Skeletal muscle satellite cell (primary cell): Measurements from ENCODE around the gene TMEM254.
"Not testable (repeated sequence)": the region's sequence is repeated elsewhere in the genome, so short reads cannot be mapped to it uniquely, and the experiment has no call there.

ENCODE experiments used
- H3K27me3 ChIP-seq: 2 replicates; pipeline ENCODE4 v1.7.0; 2013; ENCODE audit warnings: low read length; ENCODE audit not compliant: control insufficient read depth, insufficient read depth
- H3K36me3 ChIP-seq: 2 replicates; pipeline ENCODE4 v1.7.0; 2013; ENCODE audit warnings: mild to moderate bottlenecking, control low read depth, low read length; ENCODE audit not compliant: insufficient read depth
- H3K4me1 ChIP-seq: 2 replicates; pipeline ENCODE4 v1.7.0; 2013; ENCODE audit warnings: low read length; ENCODE audit not compliant: control insufficient read depth, insufficient read depth
- H3K4me2 ChIP-seq: 2 replicates; pipeline ENCODE4 v1.7.0; 2013; ENCODE audit warnings: mild to moderate bottlenecking, low read length
- H3K4me3 ChIP-seq: 2 replicates; pipeline ENCODE4 v1.7.0; 2013; ENCODE audit warnings: low read length
- H3K9ac ChIP-seq: 2 replicates; pipeline ENCODE4 v1.7.0; 2013; ENCODE audit warnings: mild to moderate bottlenecking, low read depth, low read length, moderate library complexity
- H3K9me3 ChIP-seq: replicated peaks from 2 replicates; pipeline ENCODE4 v1.7.0; 2013; ENCODE audit warnings: mild to moderate bottlenecking, control low read depth, low read length

The TMEM254 gene

DNA sequence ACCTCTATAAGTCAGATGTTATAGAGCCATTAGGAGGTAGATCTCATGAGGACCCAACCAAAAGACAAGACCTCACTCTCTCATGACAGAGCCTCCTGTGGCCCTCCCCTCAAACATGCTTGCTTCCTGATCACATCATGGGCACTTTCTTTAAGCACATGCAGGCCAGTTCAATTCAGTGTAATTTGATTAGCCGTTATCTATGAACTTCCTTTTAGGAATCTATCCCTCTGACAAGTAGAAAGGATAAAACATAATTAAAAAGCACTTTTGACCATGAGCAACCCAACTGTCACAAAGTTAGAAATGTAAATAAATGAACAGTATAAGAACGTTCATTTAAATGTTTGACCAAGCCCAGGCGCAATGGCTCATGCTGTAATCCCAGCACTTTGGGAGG lies 27.7 kb upstream of the TMEM254 start:
- Histone ChIP-seq H3K4me1 (no peaks in the 10 kb centered on the region), H3K36me3 (no peaks in the 10 kb centered on the region), H3K4me3 (no peak overlapping the region), H3K9me3 (no peaks in the 10 kb centered on the region), H3K27me3 (peaks cover 13% of the 10 kb centered on the region), H3K9ac (no peak overlapping the region), H3K4me2 (no peak overlapping the region)

DNA sequence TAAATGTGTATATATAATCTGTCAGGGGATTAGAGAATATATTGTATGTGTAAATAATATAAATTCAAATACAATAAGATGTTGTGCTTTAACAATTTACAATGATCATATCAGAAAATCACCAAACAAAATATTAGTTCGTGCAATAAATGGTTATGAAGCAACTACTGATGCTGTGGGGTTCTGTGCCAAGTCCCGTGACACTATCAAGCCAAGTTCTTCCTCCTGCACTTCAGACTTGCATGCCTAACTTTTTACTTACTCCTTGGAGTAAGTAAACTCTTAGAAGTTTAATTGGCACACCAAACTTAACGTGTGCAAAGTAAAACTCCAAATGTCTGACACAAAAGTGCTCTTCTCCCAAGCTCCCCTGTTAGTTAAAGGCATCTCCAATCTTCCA lies 26.5 kb upstream of the TMEM254 start:
- no peak overlapping the region for H3K4me3 ChIP-seq
- H3K4me2 ChIP-seq = no peak overlapping the region
- no peaks in the 10 kb centered on the region for H3K4me1 ChIP-seq
- no peak overlapping the region for H3K9ac ChIP-seq
- H3K36me3 ChIP-seq = no peaks in the 10 kb centered on the region
- H3K27me3 ChIP-seq = peaks cover 13% of the 10 kb centered on the region
- H3K9me3 ChIP-seq = no peaks in the 10 kb centered on the region

DNA sequence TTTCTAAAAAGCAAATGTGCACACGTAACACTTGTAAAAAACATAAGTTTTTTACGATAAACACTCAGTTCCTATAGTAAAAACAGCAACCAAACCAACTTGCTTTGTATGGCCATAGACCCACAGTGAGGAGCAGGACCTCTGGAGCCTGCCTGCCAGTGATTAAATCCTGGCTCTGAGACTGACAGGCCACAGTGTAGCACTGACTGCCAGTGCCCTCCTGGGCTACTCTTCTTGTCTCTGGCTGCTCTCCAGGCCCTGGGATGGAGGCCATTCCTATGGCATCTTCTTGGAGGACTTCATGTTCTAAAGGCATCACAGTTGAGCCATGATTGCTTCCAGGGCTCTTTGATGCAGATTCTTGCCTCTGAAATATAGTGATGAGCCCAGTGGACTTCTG lies 22.7 kb upstream of the TMEM254 start:
- Histone ChIP-seq H3K36me3 (no peaks in the 10 kb centered on the region), H3K4me1 (no peaks in the 10 kb centered on the region), H3K4me3 (no peak overlapping the region), H3K27me3 (peaks cover 3% of the 10 kb centered on the region), H3K9me3 (no peaks in the 10 kb centered on the region), H3K9ac (no peak overlapping the region), H3K4me2 (no peak overlapping the region)

DNA sequence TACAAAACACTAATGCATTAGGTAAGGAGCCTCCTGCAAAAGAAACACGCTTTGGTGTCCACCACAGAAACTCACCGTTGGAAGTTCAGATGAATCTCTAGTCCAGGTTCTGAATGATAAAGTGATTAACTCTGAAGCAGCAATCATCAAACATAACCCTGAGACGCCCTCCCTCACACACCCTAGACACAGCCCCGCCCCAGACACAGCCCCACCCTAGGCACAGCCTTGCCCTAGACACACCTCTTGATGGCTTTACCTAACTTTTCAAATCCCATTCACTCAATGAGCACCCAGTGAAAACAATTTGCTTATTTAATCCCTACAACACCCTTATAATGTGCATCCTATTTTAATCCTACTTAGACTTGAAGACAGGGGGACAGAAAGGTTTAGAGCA lies 21.3 kb upstream of the TMEM254 start:
- Histone ChIP-seq H3K4me3 (no peak overlapping the region), H3K36me3 (no peaks in the 10 kb centered on the region), H3K4me1 (no peaks in the 10 kb centered on the region), H3K9ac (no peak overlapping the region), H3K27me3 (peaks cover 1% of the 10 kb centered on the region), H3K4me2 (no peak overlapping the region), H3K9me3 (no peaks in the 10 kb centered on the region)

DNA sequence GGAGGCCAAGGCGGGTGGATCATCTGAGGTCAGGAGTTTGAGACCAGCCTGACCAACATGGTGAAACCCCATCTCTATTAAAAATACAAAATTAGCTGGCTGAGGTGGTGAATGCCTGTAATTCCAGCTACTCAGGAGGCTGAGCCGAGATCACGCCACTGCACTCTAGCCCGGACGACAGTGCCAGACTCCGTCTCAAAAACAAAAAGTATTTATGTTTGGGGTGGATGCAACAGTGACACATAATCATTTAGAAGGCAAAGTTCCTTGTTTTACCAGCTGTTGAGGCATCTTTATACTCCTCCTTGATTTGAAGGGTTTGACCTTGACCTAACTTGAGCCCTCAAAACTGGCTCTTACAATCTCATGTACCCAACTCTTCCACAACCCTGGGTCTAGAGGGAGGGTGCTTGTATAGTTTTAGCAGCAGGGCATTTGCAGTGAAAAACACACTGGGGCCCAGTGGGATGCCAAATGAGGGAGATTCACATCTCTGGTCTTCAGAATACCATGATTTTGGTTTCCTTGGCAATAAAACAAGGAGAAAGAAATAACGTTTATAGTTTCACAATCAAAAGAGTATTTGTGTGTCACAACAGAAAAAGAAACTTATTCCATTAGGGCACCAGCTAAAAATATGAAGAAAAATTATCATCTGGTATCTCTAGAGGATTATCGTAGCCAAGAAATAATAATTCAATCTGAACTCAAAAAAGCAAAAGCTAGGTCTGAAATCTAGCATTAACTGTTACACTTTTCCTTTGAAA lies 14.2 kb upstream of the TMEM254 start:
- no peak overlapping the region for H3K4me2 ChIP-seq
- H3K36me3 ChIP-seq = no peaks in the 10 kb centered on the region
- no peak overlapping the region for H3K9ac ChIP-seq
- H3K4me3 ChIP-seq = no peak overlapping the region
- no peaks in the 10 kb centered on the region for H3K9me3 ChIP-seq
- no peaks in the 10 kb centered on the region for H3K27me3 ChIP-seq
- H3K4me1 ChIP-seq = no peaks in the 10 kb centered on the region

DNA sequence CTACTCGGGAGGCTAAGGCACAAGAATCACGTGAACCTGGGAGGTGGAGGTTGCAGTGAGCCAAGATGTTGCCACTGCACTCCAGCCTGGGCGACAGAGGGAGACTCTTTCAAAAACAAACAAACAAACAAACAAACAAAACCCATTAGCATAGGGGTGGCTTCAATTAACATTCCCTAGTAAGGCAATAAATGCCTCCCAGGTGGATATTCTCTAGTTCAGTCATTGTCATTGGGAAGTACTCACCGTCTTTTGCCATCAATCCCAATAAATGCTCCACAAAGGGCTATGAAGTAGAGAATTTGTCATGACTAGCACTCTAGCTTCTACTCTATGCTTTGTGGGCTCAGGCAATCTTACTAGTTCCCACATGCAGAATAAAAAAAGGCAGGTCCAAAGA lies 11.7 kb upstream of the TMEM254 start:
- Histone ChIP-seq H3K9ac (no peak overlapping the region), H3K4me3 (no peak overlapping the region), H3K9me3 (no peaks in the 10 kb centered on the region), H3K4me2 (no peak overlapping the region), H3K27me3 (no peaks in the 10 kb centered on the region), H3K36me3 (no peaks in the 10 kb centered on the region), H3K4me1 (no peaks in the 10 kb centered on the region)

DNA sequence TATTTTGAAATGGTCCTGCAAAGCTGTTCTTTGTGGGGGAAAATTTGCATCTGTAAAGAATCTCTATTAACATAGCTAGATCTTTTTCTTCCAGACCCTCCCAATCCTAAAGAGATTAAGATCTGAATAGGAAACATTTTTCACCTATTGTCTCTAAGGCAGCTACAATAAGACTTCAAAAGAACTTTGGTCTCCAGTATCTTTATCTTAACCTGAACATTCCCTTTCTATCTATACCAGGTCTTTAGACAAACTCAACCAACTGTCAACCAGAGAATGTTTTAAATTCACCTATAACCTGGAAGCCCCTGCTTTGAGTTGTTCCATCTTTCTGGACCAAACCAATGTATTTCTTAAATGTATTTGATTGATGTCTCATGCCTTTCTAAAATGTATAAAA lies 10.6 kb upstream of the TMEM254 start:
- H3K4me3 ChIP-seq, H3K4me2 ChIP-seq: not testable (repeated sequence)

DNA sequence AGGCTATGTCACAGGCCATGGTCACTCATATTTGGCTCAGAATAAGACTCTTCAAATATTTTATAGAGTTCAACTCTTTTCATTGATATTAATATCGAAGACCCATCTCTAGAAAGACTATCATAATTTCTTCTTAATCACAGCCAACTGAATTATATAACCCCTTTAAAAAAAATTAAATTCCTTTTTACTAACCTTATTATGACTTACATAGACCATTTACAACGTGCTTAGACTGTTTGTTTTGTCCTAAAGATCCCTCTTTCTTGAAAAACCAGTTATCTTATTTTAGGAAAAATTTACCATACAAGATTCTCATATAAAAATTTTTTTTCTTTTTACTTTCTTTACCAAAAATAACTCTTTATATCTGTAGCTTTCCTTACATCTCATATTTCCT lies 10.2 kb upstream of the TMEM254 start:
- H3K9ac ChIP-seq = no peak overlapping the region
- H3K4me2 ChIP-seq = no peak overlapping the region
- H3K27me3 ChIP-seq = no peaks in the 10 kb centered on the region
- no peak overlapping the region for H3K4me3 ChIP-seq
- H3K36me3 ChIP-seq = no peaks in the 10 kb centered on the region
- no peaks in the 10 kb centered on the region for H3K4me1 ChIP-seq
- no peaks in the 10 kb centered on the region for H3K9me3 ChIP-seq

More for the DNA sequence above, 10.6 kb upstream of the TMEM254 start:
- not testable (repeated sequence) for H3K4me1 ChIP-seq, H3K9ac ChIP-seq, H3K27me3 ChIP-seq, H3K36me3 ChIP-seq, H3K9me3 ChIP-seq

DNA sequence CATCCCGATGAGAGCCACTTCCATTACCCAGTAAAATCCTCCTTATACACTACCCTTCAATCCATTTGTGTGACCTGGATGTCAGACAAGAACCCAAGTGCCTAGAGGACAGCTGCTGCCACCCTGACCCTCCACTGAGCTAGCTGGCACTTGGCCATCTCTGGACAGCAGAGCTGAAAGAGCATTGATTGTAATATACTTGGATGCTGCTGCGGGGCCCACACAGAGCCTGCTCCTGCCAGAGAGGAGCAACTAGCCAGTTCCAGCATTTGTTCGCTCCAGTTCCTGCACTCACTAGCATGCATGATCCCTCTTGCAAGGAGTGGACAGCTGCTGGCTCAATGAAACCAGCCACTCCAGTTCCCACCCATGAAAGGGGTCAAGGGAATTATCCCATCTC lies 8.4 kb upstream of the TMEM254 start:
- Histone ChIP-seq H3K4me2 (no peak overlapping the region), H3K27me3 (no peaks in the 10 kb centered on the region), H3K4me1 (no peaks in the 10 kb centered on the region), H3K4me3 (no peak overlapping the region), H3K36me3 (no peaks in the 10 kb centered on the region), H3K9ac (no peak overlapping the region), H3K9me3 (no peaks in the 10 kb centered on the region)

DNA sequence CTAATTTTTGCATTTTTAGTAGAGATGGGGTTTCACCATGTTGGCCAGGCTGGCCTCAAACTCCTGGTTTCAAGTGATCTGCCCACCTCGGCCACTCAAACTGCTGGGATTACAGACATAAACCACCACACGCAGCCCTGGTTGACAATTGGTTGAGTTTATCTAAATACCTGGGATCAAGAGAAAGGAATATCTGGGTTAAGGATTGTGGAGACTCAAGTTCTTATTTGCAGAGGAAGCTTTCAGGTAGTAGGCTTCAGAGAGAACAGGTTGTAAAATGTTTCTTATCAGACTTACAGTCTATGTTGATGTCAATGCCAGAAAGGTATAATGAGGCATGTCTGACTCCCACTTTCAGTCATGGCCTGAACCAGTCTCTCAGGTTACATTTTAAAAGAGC lies 5.9 kb upstream of the TMEM254 start:
- Histone ChIP-seq H3K9ac (no peak overlapping the region), H3K9me3 (no peaks in the 10 kb centered on the region), H3K4me1 (no peaks in the 10 kb centered on the region), H3K4me3 (no peak overlapping the region), H3K36me3 (no peaks in the 10 kb centered on the region), H3K27me3 (no peaks in the 10 kb centered on the region), H3K4me2 (no peak overlapping the region)

DNA sequence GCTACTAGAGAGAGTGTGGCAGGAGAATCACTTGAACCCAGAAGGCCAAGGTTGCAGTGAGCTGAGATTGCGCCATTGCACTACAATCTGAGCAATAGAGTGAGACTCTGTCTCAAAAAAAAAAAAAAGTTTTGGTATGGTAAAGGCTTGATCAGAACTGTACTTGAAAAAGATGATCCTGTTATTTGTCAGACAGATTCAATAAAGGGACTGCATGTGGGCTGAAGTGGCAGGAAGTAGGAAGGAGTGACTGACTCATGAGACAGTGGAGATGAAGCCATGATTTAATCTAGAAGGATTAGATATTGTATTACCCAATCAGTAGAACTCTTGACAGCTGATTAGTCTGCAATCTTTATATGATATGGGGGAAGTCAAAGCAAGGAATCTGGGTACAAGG lies 2.7 kb upstream of the TMEM254 start:
- Histone ChIP-seq H3K4me3 (no peak overlapping the region), H3K9me3 (no peaks in the 10 kb centered on the region), H3K36me3 (no peaks in the 10 kb centered on the region), H3K9ac (no peak overlapping the region), H3K4me1 (no peaks in the 10 kb centered on the region), H3K4me2 (no peak overlapping the region), H3K27me3 (no peaks in the 10 kb centered on the region)

DNA sequence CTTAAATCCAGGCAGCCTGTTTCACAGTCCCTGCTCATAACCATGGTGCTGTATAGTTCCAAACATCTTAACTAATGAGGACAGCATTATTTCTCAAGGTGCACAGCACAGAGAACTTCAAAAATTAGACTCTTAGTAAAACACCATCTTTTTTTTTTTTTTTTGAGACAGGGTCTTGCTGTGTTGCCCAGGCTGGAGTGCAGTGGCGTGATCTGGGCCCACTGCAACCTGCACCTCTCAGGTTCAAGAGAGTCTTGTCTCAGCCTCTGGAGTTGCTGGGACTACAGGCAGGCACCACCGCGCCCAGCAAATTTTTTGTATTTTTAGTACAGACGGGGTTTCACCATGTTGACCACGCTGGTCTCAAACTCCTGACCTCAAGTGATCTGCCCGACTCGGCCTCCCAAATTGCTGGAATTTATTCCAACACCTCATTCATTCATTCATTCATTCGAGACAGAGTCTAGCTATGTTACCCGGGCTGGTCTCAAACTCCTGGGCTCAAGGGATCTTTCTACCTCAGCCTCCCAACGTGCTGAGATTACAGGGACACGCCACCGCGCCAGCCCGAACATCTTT lies 507 bp upstream of the TMEM254 start:
- H3K9me3 ChIP-seq = no peaks in the 10 kb centered on the region
- H3K27me3 ChIP-seq = no peaks in the 10 kb centered on the region
- no peaks in the 10 kb centered on the region for H3K4me1 ChIP-seq

More for the DNA sequence above, 507 bp upstream of the TMEM254 start:
- peak overlapping the region; percentile 72 for H3K4me3 ChIP-seq
- no peaks in the 10 kb centered on the region for H3K36me3 ChIP-seq
- H3K4me2 ChIP-seq = peak overlapping the region; percentile 93
- peak overlapping the region; percentile 96 for H3K9ac ChIP-seq
